ENCODE data around the gene ARPC5.

DNA sequence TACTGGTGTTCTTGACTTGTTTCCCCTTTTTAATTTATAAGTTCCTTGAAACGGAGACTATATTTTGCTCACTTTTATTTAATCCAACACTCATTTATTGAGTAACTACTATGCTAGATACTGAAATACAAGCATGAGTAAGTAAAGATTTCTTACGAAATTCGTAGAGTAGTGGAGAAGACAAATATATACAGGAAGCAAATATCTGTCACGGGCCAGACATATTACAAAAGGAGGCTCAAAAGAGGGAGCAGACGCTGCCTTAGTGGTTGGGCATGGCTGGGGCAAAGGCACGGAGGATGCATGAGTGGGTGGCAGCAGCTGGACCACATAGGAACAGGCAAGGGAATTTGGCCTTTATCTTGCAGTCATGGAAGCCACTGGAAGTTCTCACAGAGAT is 52.1 kb downstream of the ARPC5 start:
- TF ChIP-seq CTCF (IDR thresholded peaks at IDR 0.05; ENCODE audit: poor library complexity) (no peak), EZH2 (IDR thresholded peaks at IDR 0.05; ENCODE audit: borderline replicate concordance) (no peak)

Measured in hepatocyte (in vitro differentiated cells).